Measurements from ENCODE around the gene TTC13.

GRCh38 chr1:230972855-230973271 lies 5.8 kb downstream of the TTC13 start:
- TF ChIP-seq EZH2phosphoT487 (IDR thresholded peaks at IDR 0.05; ENCODE audit: borderline replicate concordance, low read depth) (no peak), EP300 (IDR thresholded peaks at IDR 0.05; ENCODE audit: borderline replicate concordance in 1 of 2, low read depth in 1 of 2, low read length in 1 of 2) (no peak), GABPA (IDR thresholded peaks at IDR 0.05; ENCODE audit: low read depth) (no peak), MEF2A (IDR thresholded peaks at IDR 0.05; ENCODE audit: borderline replicate concordance, low read depth) (no peak), NFIC (IDR thresholded peaks at IDR 0.05; ENCODE audit: borderline replicate concordance) (no peak), IRF3 (IDR thresholded peaks at IDR 0.05; ENCODE audit: low read depth, low read length) (no peak), RAD21 (IDR thresholded peaks at IDR 0.05; ENCODE audit: low read length) (no peak)
- TF ChIP-seq, protein P1, sequence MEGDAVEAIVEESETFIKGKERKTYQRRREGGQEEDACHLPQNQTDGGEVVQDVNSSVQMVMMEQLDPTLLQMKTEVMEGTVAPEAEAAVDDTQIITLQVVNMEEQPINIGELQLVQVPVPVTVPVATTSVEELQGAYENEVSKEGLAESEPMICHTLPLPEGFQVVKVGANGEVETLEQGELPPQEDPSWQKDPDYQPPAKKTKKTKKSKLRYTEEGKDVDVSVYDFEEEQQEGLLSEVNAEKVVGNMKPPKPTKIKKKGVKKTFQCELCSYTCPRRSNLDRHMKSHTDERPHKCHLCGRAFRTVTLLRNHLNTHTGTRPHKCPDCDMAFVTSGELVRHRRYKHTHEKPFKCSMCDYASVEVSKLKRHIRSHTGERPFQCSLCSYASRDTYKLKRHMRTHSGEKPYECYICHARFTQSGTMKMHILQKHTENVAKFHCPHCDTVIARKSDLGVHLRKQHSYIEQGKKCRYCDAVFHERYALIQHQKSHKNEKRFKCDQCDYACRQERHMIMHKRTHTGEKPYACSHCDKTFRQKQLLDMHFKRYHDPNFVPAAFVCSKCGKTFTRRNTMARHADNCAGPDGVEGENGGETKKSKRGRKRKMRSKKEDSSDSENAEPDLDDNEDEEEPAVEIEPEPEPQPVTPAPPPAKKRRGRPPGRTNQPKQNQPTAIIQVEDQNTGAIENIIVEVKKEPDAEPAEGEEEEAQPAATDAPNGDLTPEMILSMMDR (IDR thresholded peaks at IDR 0.05), result no peak
- TF ChIP-seq, protein P2, sequence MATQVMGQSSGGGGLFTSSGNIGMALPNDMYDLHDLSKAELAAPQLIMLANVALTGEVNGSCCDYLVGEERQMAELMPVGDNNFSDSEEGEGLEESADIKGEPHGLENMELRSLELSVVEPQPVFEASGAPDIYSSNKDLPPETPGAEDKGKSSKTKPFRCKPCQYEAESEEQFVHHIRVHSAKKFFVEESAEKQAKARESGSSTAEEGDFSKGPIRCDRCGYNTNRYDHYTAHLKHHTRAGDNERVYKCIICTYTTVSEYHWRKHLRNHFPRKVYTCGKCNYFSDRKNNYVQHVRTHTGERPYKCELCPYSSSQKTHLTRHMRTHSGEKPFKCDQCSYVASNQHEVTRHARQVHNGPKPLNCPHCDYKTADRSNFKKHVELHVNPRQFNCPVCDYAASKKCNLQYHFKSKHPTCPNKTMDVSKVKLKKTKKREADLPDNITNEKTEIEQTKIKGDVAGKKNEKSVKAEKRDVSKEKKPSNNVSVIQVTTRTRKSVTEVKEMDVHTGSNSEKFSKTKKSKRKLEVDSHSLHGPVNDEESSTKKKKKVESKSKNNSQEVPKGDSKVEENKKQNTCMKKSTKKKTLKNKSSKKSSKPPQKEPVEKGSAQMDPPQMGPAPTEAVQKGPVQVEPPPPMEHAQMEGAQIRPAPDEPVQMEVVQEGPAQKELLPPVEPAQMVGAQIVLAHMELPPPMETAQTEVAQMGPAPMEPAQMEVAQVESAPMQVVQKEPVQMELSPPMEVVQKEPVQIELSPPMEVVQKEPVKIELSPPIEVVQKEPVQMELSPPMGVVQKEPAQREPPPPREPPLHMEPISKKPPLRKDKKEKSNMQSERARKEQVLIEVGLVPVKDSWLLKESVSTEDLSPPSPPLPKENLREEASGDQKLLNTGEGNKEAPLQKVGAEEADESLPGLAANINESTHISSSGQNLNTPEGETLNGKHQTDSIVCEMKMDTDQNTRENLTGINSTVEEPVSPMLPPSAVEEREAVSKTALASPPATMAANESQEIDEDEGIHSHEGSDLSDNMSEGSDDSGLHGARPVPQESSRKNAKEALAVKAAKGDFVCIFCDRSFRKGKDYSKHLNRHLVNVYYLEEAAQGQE (IDR thresholded peaks at IDR 0.05; ENCODE audit: low read depth, low read length), result no peak

All from SK-N-SH (cell line).